GM12891 (cell line): ENCODE measurements around the gene DNAJC11.

Experiments
- PAX5 ChIP-seq: IDR thresholded peaks from 2 replicates; pipeline ENCODE4 v1.6.1; 2011; ENCODE audit warnings: low read length, moderate library complexity, mild to moderate bottlenecking; ENCODE audit not compliant: insufficient read depth, severe bottlenecking
- POLR2A ChIP-seq: IDR thresholded peaks from 2 replicates; pipeline ENCODE4 v1.6.1; 2011; ENCODE audit warnings: low read depth, low read length, control low read depth
- POLR2AphosphoS5 ChIP-seq: IDR thresholded peaks from 2 replicates; pipeline ENCODE4 v1.6.1; 2011; ENCODE audit warnings: low read depth, low read length, control low read depth
- POU2F2 ChIP-seq: IDR thresholded peaks from 2 replicates; pipeline ENCODE4 v1.6.1; 2011; ENCODE audit warnings: low read depth, mild to moderate bottlenecking, control low read depth, low read length, moderate library complexity
- SPI1 ChIP-seq: IDR thresholded peaks from 2 replicates; pipeline ENCODE4 v1.6.1; 2011; ENCODE audit warnings: low read depth, low read length, control low read depth
- TAF1 ChIP-seq: IDR thresholded peaks from 2 replicates; pipeline ENCODE4 v1.6.1; 2011; ENCODE audit warnings: low read depth, low read length, control low read depth

DNA sequence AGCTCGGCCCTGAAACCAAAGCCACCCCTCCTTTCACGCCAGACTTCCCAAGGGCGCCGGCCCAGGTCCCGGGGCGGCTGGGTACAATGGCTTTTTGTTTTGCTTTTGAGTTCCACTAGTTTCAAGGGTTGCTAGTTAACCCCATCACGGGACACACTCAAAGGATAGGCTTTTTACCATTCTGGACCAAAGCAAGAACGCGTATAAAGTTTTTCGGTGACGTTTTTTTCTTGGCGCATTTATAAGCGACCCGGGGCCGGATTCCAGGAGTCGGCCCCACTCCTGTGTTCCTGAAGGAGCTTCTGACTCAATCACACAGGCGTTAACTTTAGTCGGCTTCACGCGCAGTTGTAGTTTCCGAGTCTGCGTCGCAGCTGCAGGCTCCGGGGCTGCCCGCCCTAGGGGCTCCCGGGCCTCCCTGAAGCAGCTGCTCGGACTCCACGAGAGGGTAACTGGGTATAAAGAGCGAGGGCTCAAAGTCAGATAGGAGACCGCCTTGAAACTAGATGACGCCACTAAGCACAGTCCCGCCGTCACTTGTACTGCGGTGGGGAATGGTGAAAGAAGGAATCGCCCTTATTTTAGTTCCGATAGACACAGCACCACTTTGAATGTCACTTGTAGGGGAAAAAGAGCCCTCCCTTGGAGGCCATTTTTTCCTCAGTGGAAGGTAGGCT lies 98.2 kb downstream of the DNAJC11 start:
- TF ChIP-seq TAF1 (peak; percentile 38; the same call in 1 of the 2 replicates), POLR2AphosphoS5 (0 out of 2 replicates have a peak, but pooled peaks have one; percentile 34), POLR2A (no peak; the same call in 1 of the 2 replicates), SPI1 (no peak), POU2F2 (no peak), PAX5 (no peak)
